Measurements from ENCODE around the gene RNF166. TPM values are rescaled to one million over a fixed set of nuclear protein-coding genes. Genes with fewer than 3 reads are reported as not detected.

The RNF166 gene
- total and polyA plus RNA-seq, 2 donors (not counting 3 experiments of a cell fraction or from before 2014, with no cell fraction given), result 27.6 to 38.8 TPM

- Histone ChIP-seq H4K20me1 (replicated peaks; ENCODE audit: control insufficient read depth, extremely low read depth, insufficient read depth, low read length) (no peaks in the 10 kb centered on the region), H3K36me3 (ENCODE audit: control insufficient read depth in 2 of 2, extremely low read depth in 1 of 2, insufficient read depth in 2 of 2, low read length in 2 of 2) (peaks cover 0 to 9% of the 10 kb centered on the region in 2 experiments), H3K79me2 (ENCODE audit: control insufficient read depth, insufficient read depth, low read length) (peaks cover 74% of the 10 kb centered on the region), H3K9me3 (replicated peaks; ENCODE audit: control insufficient read depth, insufficient read depth, low read length) (no peaks in the 10 kb centered on the region), H3K4me3 (replicated peaks in 1 of 3; ENCODE audit: insufficient read depth in 1 of 3, low read depth in 1 of 3, low read length in 3 of 3) (no peak overlapping the region), H3K4me2 (ENCODE audit: insufficient read depth, low read length) (no peak overlapping the region), H3K9me1 (replicated peaks; ENCODE audit: control insufficient read depth, extremely low read depth, insufficient read depth, low read length) (no peaks in the 10 kb centered on the region), H3K27ac (ENCODE audit: insufficient read depth, low read depth, low read length) (no peak overlapping the region), H3K9ac (replicated peaks; ENCODE audit: extremely low read depth, insufficient read depth, low read length) (no peak overlapping the region), H3K27me3 (ENCODE audit: control insufficient read depth in 2 of 2, insufficient read depth in 2 of 2, low read length in 2 of 2) (no peaks in the 10 kb centered on the region), H2AFZ (ENCODE audit: low read depth, low read length) (no peak overlapping the region), H3K4me1 (ENCODE audit: control insufficient read depth, extremely low read depth, insufficient read depth, low read length) (peaks cover 2% of the 10 kb centered on the region)
- DNase-seq (ENCODE audit: low read depth, low spot score), result no peak
- ChIA-PET CTCF (interaction anchor here (0.9 to 3.3 kb wide), 4 partner anchors 10 to 31 kb away, joined by 3 to 31 read pairs (median 13); partner anchors contain the start of gene PIEZO1), POLR2A (no interaction called here)
- intact Hi-C loops (cut with micrococcal nuclease) (no loop called here), dilution Hi-C loops (cut with MboI; ENCODE audit: extremely low pct_ligation_motif_present, low sequenced_read_pairs) (no loop called here)
- FAIRE-seq, result no peak
- BruUV-seq (replicated peaks), result no TSS peak
- TF ChIP-seq FOS (IDR thresholded peaks at IDR 0.05; ENCODE audit: borderline replicate concordance, insufficient read depth, low read length), result no peak
- TF ChIP-seq MYC (IDR thresholded peaks at IDR 0.05; ENCODE audit: low read depth, low read length), result no peak
- TF ChIP-seq GATA2 (IDR thresholded peaks at IDR 0.05; ENCODE audit: insufficient read depth, insufficient read length, low read depth, low read length), result no peak
- TF ChIP-seq JUN (IDR thresholded peaks at IDR 0.05; ENCODE audit: borderline replicate concordance, insufficient read depth, insufficient read length, low read depth), result no peak
These were observed 47.4 kb upstream of the RNF166 start for GRCh38 chr16:88753602-88754001.

GRCh38 chr16:88753191-88753590 lies 47.0 kb upstream of the RNF166 start:
- peaks cover 70% of the 10 kb centered on the region for H3K79me2 ChIP-seq (ENCODE audit: control insufficient read depth, insufficient read depth, low read length)
- H4K20me1 ChIP-seq (replicated peaks; ENCODE audit: control insufficient read depth, extremely low read depth, insufficient read depth, low read length), result no peaks in the 10 kb centered on the region
- BruUV-seq (replicated peaks), result no TSS peak
- peaks cover 2% of the 10 kb centered on the region for H3K4me1 ChIP-seq (ENCODE audit: control insufficient read depth, extremely low read depth, insufficient read depth, low read length)
- CTCF ChIA-PET, result interaction anchor here (1.3 to 3.3 kb wide), 3 partner anchors 10 to 31 kb away, joined by 6 to 31 read pairs (median 20); partner anchors contain the start of gene PIEZO1
- POLR2A ChIA-PET, result no interaction called here
- TF ChIP-seq, protein P1, sequence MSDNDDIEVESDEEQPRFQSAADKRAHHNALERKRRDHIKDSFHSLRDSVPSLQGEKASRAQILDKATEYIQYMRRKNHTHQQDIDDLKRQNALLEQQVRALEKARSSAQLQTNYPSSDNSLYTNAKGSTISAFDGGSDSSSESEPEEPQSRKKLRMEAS (IDR thresholded peaks at IDR 0.05; ENCODE audit: insufficient read depth, insufficient read length), result no peak
- TF ChIP-seq POLR2AphosphoS5 (IDR thresholded peaks at IDR 0.05; ENCODE audit: insufficient read depth, low read depth, low read length) (no peak), FOS (IDR thresholded peaks at IDR 0.05; ENCODE audit: borderline replicate concordance, insufficient read depth, low read length) (no peak), GATA2 (IDR thresholded peaks at IDR 0.05; ENCODE audit: insufficient read depth, insufficient read length, low read depth, low read length) (no peak), MYC (IDR thresholded peaks at IDR 0.05; ENCODE audit: low read depth, low read length) (no peak), JUN (IDR thresholded peaks at IDR 0.05; ENCODE audit: borderline replicate concordance, insufficient read depth, insufficient read length, low read depth) (no peak), EZH2 (IDR thresholded peaks at IDR 0.05; ENCODE audit: borderline replicate concordance, low read depth, low read length, severe bottlenecking) (no peak), POLR2A (IDR thresholded peaks at IDR 0.05; ENCODE audit: low read depth, low read length) (no peak)
- TF ChIP-seq, protein P2, sequence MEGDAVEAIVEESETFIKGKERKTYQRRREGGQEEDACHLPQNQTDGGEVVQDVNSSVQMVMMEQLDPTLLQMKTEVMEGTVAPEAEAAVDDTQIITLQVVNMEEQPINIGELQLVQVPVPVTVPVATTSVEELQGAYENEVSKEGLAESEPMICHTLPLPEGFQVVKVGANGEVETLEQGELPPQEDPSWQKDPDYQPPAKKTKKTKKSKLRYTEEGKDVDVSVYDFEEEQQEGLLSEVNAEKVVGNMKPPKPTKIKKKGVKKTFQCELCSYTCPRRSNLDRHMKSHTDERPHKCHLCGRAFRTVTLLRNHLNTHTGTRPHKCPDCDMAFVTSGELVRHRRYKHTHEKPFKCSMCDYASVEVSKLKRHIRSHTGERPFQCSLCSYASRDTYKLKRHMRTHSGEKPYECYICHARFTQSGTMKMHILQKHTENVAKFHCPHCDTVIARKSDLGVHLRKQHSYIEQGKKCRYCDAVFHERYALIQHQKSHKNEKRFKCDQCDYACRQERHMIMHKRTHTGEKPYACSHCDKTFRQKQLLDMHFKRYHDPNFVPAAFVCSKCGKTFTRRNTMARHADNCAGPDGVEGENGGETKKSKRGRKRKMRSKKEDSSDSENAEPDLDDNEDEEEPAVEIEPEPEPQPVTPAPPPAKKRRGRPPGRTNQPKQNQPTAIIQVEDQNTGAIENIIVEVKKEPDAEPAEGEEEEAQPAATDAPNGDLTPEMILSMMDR (IDR thresholded peaks at IDR 0.05; ENCODE audit: extremely low read depth in 1 of 2, insufficient read depth in 1 of 2, low read depth in 1 of 2, low read length in 2 of 2), result no peak
- intact Hi-C loops (cut with micrococcal nuclease) (no loop called here), dilution Hi-C loops (cut with MboI; ENCODE audit: extremely low pct_ligation_motif_present, low sequenced_read_pairs) (no loop called here)
- H3K9ac ChIP-seq (replicated peaks; ENCODE audit: extremely low read depth, insufficient read depth, low read length), result no peak overlapping the region
- H3K9me3 ChIP-seq (replicated peaks; ENCODE audit: control insufficient read depth, insufficient read depth, low read length), result no peaks in the 10 kb centered on the region
- DNase-seq (ENCODE audit: low read depth, low spot score) (no peak), FAIRE-seq (no peak)
- no peak overlapping the region for H3K4me2 ChIP-seq (ENCODE audit: insufficient read depth, low read length)
- no peak overlapping the region for H3K27ac ChIP-seq (ENCODE audit: insufficient read depth, low read depth, low read length)
- H3K9me1 ChIP-seq (replicated peaks; ENCODE audit: control insufficient read depth, extremely low read depth, insufficient read depth, low read length), result no peaks in the 10 kb centered on the region
- H3K4me3 ChIP-seq (replicated peaks in 1 of 3; ENCODE audit: insufficient read depth in 1 of 3, low read depth in 1 of 3, low read length in 3 of 3), result no peak overlapping the region
- H2AFZ ChIP-seq (ENCODE audit: low read depth, low read length), result no peak overlapping the region
- H3K27me3 ChIP-seq (ENCODE audit: control insufficient read depth in 2 of 2, insufficient read depth in 2 of 2, low read length in 2 of 2), result no peaks in the 10 kb centered on the region
- H3K36me3 ChIP-seq (ENCODE audit: control insufficient read depth in 2 of 2, extremely low read depth in 1 of 2, insufficient read depth in 2 of 2, low read length in 2 of 2), result peaks cover 0 to 9% of the 10 kb centered on the region in 2 experiments

All from endothelial cell of umbilical vein (primary cell).